ENCODE results near the gene PPFIA3. TPM values are rescaled to one million over a fixed set of nuclear protein-coding genes. Genes with fewer than 3 reads are reported as not detected.

The PPFIA3 gene
- total and polyA plus RNA-seq, 10 donors = 3.6 to 17.2 (median 6.3) TPM

GRCh38 chr19:49154279-49154678 is 34.9 kb downstream of the PPFIA3 start:
- intact Hi-C loops (cut with DNase I; ENCODE audit: low total_unique reads) = no loop called here

GRCh38 chr19:49155005-49155819 is 35.9 kb downstream of the PPFIA3 start, which contains the start of gene HRC:
HRC (minus strand) TSS chr19:49155396; CDS start chr19:49155237, 159 bp downstream.
- no peak within 1 kb of the TSS for H3K27ac ChIP-seq
- WGBS, 5 donors = 52 to 69% (median 66%) methylated on average over 15 to 19 of the region's 19 CpGs
- TF ChIP-seq POLR2A (IDR thresholded peaks at IDR 0.05) (no peak), POLR2AphosphoS5 (IDR thresholded peaks at IDR 0.05) (peak in 1 of 3 donors; percentile 20)
- H3K4me1 ChIP-seq = peaks cover 3 to 45% (median 33%) of the 10 kb centered on the region in 6 donors
- intact Hi-C loops (cut with DNase I; ENCODE audit: low total_unique reads) = no loop called here
- no peak for DNase-seq
- peaks cover 0 to 68% (median 20%) of the 10 kb centered on the region in 7 donors for H3K27me3 ChIP-seq (replicated peaks in 1 of 7)
- H3K9me3 ChIP-seq = peaks cover 0 to 6% (median 0%) of the 10 kb centered on the region in 8 donors
- no peak within 1 kb of the TSS for H3K4me3 ChIP-seq
- no peaks in the 10 kb centered on the region for H3K36me3 ChIP-seq

More at GRCh38 chr19:49154279-49154678, 34.9 kb downstream of the PPFIA3 start:
- no peak overlapping the region for H3K27ac ChIP-seq
- H3K9me3 ChIP-seq = peaks cover 0 to 6% (median 0%) of the 10 kb centered on the region in 8 donors
- H3K4me3 ChIP-seq = no peak overlapping the region
- no peaks in the 10 kb centered on the region for H3K36me3 ChIP-seq
- peaks cover 0 to 68% (median 21%) of the 10 kb centered on the region in 7 donors for H3K27me3 ChIP-seq (replicated peaks in 1 of 7)
- 93 to 100% (median 93%) methylated on average over 6 of the region's 6 CpGs for WGBS, 5 donors
- DNase-seq = no peak
- H3K4me1 ChIP-seq = peaks cover 10 to 54% (median 43%) of the 10 kb centered on the region in 6 donors
- TF ChIP-seq CTCF (IDR thresholded peaks at IDR 0.05 in 8 of 11, conservative IDR thresholded peaks at IDR 0.05 in 3 of 11) (no peak), POLR2AphosphoS5 (IDR thresholded peaks at IDR 0.05) (no peak), POLR2A (IDR thresholded peaks at IDR 0.05) (no peak)

GRCh38 chr19:49155820-49156346 is 36.5 kb downstream of the PPFIA3 start:
- no peak overlapping the region for H3K27ac ChIP-seq
- no peak for DNase-seq
- 32 to 57% (median 40%) methylated on average over 4 of the region's 4 CpGs for WGBS, 5 donors
- H3K27me3 ChIP-seq (replicated peaks in 1 of 7) = peaks cover 0 to 64% (median 16%) of the 10 kb centered on the region in 7 donors
- H3K36me3 ChIP-seq = no peaks in the 10 kb centered on the region
- H3K4me1 ChIP-seq = peaks cover 3 to 38% (median 27%) of the 10 kb centered on the region in 6 donors
- intact Hi-C loops (cut with DNase I; ENCODE audit: low total_unique reads) = no loop called here
- H3K9me3 ChIP-seq = peaks cover 0 to 6% (median 0%) of the 10 kb centered on the region in 8 donors
- no peak overlapping the region for H3K4me3 ChIP-seq
- TF ChIP-seq CTCF (IDR thresholded peaks at IDR 0.05 in 8 of 11, conservative IDR thresholded peaks at IDR 0.05 in 3 of 11) (no peak), POLR2A (IDR thresholded peaks at IDR 0.05) (no peak), POLR2AphosphoS5 (IDR thresholded peaks at IDR 0.05) (no peak)

GRCh38 chr19:49157445-49158224 is 38.3 kb downstream of the PPFIA3 start, which contains the start of gene TRPM4:
TRPM4 (plus strand) TSS chr19:49157792; CDS start chr19:49157867, 75 bp downstream.
- intact Hi-C loops (cut with DNase I; ENCODE audit: low total_unique reads) = no loop called here
- peak; percentile 86 for DNase-seq

More at GRCh38 chr19:49157445-49158224, 38.3 kb downstream of the PPFIA3 start, which contains the start of gene TRPM4:
- peaks cover 0 to 51% (median 10%) of the 10 kb centered on the region in 7 donors for H3K27me3 ChIP-seq (replicated peaks in 1 of 7)
- H3K27ac ChIP-seq = peak within 1 kb of the TSS in 7 of 8 donors; percentile 1 to 75 (median 51)
- H3K36me3 ChIP-seq = no peaks in the 10 kb centered on the region
- H3K4me3 ChIP-seq = peak within 1 kb of the TSS; percentile 33 to 79 (median 56)
- TF ChIP-seq CTCF (IDR thresholded peaks at IDR 0.05 in 8 of 11, conservative IDR thresholded peaks at IDR 0.05 in 3 of 11) (no peak), POLR2A (IDR thresholded peaks at IDR 0.05) (no peak), POLR2AphosphoS5 (IDR thresholded peaks at IDR 0.05) (peak; percentile 36 to 81 (median 78))
- 1 to 2% (median 2%) methylated on average over 31 to 41 of the region's 41 CpGs for WGBS, 5 donors
- no peaks in the 10 kb centered on the region for H3K9me3 ChIP-seq
- peaks cover 3 to 24% (median 14%) of the 10 kb centered on the region in 6 donors for H3K4me1 ChIP-seq

Data from spleen (tissue), 11 donors.